Activated CD4-positive, alpha-beta memory T cell treated with anti-CD3 and anti-CD28 coated beads, Interleukin-2, amount 10 ng/mL, durations not matched to agents 7 days and 5 days (primary cell): ENCODE results near the gene DDAH1. TPM values are rescaled to one million over a fixed set of nuclear protein-coding genes. Genes with fewer than 3 reads are reported as not detected.
A peak's percentile ranks its signal among the peaks of the same experiment; 100 is the strongest.
"Not testable (repeated sequence)": the region's sequence is repeated elsewhere in the genome, so short reads cannot be mapped to it uniquely, and the experiment has no call there.

Experiments
- CTCF ChIA-PET: fragments of 350-600 bp; sonication (Branson Sonifier 250); formaldehyde crosslinking; loops from one replicate; lab custom pipeline; 2021; ENCODE audit warnings: antibody characterized with exemption, inconsistent platforms; lab: Charles Lee
- POLR2A ChIA-PET: fragments of 350-600 bp; sonication (Branson Sonifier 250); formaldehyde crosslinking; loops from one replicate; lab custom pipeline; 2021; ENCODE audit warnings: antibody characterized with exemption; lab: Charles Lee
- DNase-seq: peaks from one replicate; pipeline ENCODE4 v3.0.0-alpha.2; 2020
- H3K27ac Mint-ChIP-seq: one replicate; pipeline ENCODE4 v1.8.0; 2021; ENCODE audit warnings: mild to moderate bottlenecking, mixed read lengths
- H3K27me3 Mint-ChIP-seq: one replicate; pipeline ENCODE4 v1.8.0; 2021; ENCODE audit warnings: mixed read lengths
- H3K36me3 Mint-ChIP-seq: one replicate; pipeline ENCODE4 v1.8.0; 2021; ENCODE audit warnings: low read depth, mixed read lengths
- H3K4me1 Mint-ChIP-seq: one replicate; pipeline ENCODE4 v1.8.0; 2021; ENCODE audit warnings: mixed read lengths
- H3K4me3 Mint-ChIP-seq: one replicate; pipeline ENCODE4 v1.8.0; 2021; ENCODE audit warnings: mild to moderate bottlenecking, mixed read lengths
- H3K9me3 Mint-ChIP-seq: one replicate; pipeline ENCODE4 v1.8.0; 2021; ENCODE audit warnings: mixed read lengths
- total RNA-seq, 2 experiments: library from RNA; stranded (reverse); gene quantifications; one replicate each; pipeline ENCODE4 v1.2.3, GENCODE V29; 2021

Gene DDAH1
- not detected for total RNA-seq

DNA sequence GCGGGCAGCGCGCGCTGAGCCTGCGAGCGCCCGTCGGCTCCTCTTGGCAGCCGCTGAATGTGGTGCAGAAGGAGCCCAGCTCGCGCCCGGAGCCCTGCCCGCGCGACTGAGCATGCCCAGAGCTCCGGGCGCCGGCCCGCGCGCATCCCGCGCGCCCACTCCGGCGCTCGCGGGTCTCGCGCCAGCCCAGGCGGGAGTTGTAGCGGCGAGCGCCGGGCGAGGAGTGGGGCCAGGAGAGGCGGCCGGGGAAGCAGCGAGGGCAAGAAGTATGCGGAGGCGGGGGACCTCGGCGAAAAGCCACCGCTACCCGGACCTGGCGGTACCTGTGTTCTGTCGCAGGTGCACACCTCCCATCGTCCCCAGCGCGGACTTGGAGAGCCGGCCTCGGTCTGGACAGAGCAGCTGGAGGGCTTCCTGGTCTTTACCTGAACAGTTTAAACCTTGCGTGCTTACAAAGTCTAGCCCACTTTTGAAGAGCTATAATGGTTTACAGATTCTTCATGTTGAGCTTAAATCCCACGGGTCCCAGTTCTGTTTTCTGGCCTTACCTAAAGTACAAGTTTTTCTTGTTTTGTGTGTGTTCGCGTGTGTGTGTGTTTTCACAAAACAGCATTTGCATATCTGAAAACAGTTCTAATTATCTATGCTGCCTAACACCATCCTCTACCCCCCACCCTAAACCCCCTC lies at the start of gene DDAH1:
TSS of gene DDAH1 (minus strand) at position 61 of the 687 bp plus-strand sequence. CDS start 114 bp downstream, outside the sequence.
- Mint-ChIP-seq H3K9me3 (no peaks in the 10 kb centered on the region), H3K27ac (no peak within 1 kb of the TSS), H3K27me3 (peaks cover 60% of the 10 kb centered on the region), H3K4me3 (peak within 1 kb of the TSS; percentile 24), H3K4me1 (peaks cover 6% of the 10 kb centered on the region), H3K36me3 (no peaks in the 10 kb centered on the region)
- ChIA-PET CTCF (no interaction called here), POLR2A (no interaction called here)
- no peak for DNase-seq

DNA sequence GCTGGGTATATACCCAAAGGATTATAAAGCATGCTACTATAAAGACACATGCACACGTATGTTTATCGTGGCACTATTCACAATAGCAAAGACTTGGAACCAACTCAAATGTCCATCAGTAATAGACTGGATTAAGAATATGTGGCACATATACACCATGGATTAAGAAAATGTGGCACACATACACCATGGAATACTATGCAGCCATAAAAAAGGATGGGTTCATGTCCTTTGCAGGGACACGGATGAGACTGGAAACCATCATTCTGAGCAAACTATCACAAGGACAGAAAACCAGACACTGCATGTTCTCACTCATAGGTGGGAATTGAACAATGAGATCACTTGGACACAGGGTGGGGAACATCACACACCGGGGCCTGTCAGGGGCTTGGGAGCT lies 49.0 kb upstream of the DDAH1 start:
- not testable (repeated sequence) for H3K27ac Mint-ChIP-seq

DNA sequence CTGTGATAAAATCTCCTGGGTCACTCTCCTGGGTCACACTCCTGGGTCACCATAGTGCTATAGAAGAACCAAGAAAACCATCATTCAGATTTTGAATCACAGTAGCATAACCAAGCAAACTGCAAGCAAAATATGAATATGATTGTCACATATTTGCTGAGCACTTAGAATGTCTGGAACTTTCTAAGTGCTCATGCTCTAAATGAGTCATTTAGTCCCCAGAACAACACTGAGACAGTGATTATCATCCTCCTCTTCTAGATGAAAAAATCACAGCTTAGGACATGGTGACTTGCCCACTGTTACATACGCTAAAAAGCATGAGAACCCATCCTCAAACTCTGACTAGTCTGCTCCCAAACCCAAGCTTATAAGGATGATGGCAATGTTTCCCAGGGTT lies 39.5 kb upstream of the DDAH1 start:
- ChIA-PET CTCF (no interaction called here), POLR2A (no interaction called here)
- H3K27me3 Mint-ChIP-seq, result peaks cover 6% of the 10 kb centered on the region
- H3K27ac Mint-ChIP-seq, result no peak overlapping the region
- H3K36me3 Mint-ChIP-seq, result no peaks in the 10 kb centered on the region
- DNase-seq, result no peak
- no peaks in the 10 kb centered on the region for H3K4me1 Mint-ChIP-seq
- no peak overlapping the region for H3K4me3 Mint-ChIP-seq
- no peaks in the 10 kb centered on the region for H3K9me3 Mint-ChIP-seq

More for the DNA sequence above, 49.0 kb upstream of the DDAH1 start:
- DNase-seq, H3K36me3 Mint-ChIP-seq, H3K4me3 Mint-ChIP-seq, H3K27me3 Mint-ChIP-seq, POLR2A ChIA-PET, H3K4me1 Mint-ChIP-seq, H3K9me3 Mint-ChIP-seq, CTCF ChIA-PET: not testable (repeated sequence)

DNA sequence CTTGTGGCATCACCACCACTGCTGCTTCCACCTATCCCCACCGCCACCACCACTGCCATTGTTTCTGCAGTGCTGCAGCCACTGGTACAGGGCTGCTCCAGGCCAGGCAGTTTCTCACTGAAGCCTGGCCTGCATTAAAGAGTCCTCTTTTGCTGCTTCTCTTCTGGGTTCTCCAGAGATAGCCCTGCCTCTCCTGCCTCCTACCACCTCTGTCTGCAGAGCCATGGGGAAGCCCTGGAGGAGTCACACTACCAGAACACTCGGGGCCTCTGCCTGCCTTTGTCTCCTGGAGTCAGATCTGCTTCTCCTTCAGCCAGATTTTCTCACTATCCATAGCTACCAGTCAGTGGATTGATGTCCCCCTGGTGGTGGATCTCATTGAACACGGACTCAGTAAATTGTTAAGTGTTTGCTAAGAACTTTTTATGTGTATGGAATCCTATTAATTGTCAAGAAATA lies 37.7 kb upstream of the DDAH1 start:
- Mint-ChIP-seq H3K36me3 (no peaks in the 10 kb centered on the region), H3K27ac (no peak overlapping the region), H3K9me3 (no peaks in the 10 kb centered on the region), H3K27me3 (peaks cover 6% of the 10 kb centered on the region), H3K4me3 (no peak overlapping the region), H3K4me1 (no peaks in the 10 kb centered on the region)
- CTCF ChIA-PET, result no interaction called here
- POLR2A ChIA-PET, result no interaction called here
- no peak for DNase-seq

DNA sequence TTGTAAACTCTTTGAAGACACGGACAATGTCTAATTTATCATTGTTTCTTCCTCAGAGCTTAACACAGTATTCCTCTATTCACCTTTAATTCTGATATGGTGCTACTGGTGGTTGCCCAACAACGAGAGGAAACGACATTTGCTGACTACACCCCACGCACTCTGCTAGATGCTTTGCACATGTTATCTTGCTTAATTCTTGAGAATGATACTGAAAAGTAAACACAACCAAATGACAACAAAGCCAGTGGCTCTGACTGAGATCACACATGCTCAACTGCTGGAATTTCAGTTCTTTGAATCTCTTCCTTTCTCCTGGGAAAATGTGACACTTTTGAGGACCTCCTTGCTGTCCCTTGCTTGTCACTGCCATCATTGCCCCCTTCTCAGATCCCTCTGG lies 37.2 kb upstream of the DDAH1 start:
- Mint-ChIP-seq H3K4me1 (no peaks in the 10 kb centered on the region), H3K27me3 (peaks cover 6% of the 10 kb centered on the region), H3K36me3 (no peaks in the 10 kb centered on the region), H3K27ac (no peak overlapping the region), H3K9me3 (no peaks in the 10 kb centered on the region), H3K4me3 (no peak overlapping the region)
- CTCF ChIA-PET, result no interaction called here
- DNase-seq, result no peak
- POLR2A ChIA-PET, result no interaction called here

DNA sequence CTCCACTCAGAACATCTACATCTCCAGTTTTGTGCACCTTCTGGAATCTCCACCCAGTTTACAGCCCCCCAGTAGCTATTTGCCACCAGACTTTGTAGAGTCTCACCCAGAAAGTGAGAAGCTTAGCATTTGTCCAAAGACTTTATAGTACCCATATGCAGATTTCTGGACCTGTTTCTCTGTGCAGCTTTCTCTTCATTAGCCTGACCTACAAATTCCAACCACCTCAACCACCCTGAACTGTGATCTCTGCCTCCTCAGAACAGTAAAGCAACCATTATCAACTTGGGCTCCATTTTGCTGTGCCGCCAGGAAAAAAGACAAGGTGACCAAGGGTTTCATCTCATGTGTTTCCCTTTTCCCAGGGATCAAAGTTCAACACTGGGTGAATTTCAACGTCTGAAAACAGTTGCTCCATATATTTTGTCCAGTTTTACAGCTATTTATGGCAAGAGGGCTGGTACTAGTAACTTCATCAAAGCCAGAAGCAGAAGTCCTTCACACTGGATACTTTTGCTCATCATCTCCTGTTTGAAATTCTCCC lies 36.5 kb upstream of the DDAH1 start:
- POLR2A ChIA-PET, result no interaction called here
- H3K36me3 Mint-ChIP-seq, result no peaks in the 10 kb centered on the region
- H3K27ac Mint-ChIP-seq, result no peak overlapping the region
- no peak overlapping the region for H3K4me3 Mint-ChIP-seq
- H3K27me3 Mint-ChIP-seq, result peaks cover 6% of the 10 kb centered on the region
- H3K4me1 Mint-ChIP-seq, result no peaks in the 10 kb centered on the region
- CTCF ChIA-PET, result interaction anchor here (0.6 kb wide), 1 partner anchor 1730 kb away, joined by 4 read pairs; no protein-coding TSS in a partner anchor
- H3K9me3 Mint-ChIP-seq, result no peaks in the 10 kb centered on the region
- DNase-seq, result no peak

DNA sequence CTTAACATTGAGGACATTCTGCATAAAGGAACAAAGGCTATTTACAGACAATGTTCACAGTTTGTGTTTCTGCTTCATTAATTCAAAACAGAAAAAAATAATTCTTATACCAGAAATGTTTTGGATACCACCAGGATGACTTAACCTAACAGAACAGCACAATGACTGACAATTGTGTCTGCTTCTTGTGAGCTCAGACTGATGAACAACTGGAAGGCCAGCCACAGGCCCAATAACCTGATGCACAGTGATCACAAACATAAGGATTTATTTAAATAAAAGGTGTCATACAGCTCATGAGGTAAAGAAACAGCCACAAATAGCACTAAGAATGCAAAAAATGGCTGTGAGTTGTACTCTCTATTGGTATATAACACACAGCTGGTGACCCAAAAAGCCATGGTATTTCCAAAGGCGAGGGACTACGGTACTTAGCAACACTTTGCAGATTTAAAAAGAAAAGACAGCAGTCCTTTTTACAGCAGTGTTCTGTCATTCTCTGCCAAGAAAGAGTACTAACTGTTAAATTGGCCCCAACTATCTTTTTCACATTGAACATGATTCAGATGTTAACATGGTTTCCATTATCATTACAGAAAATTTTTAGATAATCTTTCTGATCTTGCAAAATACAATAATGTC lies 32.1 kb upstream of the DDAH1 start:
- Mint-ChIP-seq H3K9me3 (no peaks in the 10 kb centered on the region), H3K4me1 (no peaks in the 10 kb centered on the region)
- POLR2A ChIA-PET, result no interaction called here

DNA sequence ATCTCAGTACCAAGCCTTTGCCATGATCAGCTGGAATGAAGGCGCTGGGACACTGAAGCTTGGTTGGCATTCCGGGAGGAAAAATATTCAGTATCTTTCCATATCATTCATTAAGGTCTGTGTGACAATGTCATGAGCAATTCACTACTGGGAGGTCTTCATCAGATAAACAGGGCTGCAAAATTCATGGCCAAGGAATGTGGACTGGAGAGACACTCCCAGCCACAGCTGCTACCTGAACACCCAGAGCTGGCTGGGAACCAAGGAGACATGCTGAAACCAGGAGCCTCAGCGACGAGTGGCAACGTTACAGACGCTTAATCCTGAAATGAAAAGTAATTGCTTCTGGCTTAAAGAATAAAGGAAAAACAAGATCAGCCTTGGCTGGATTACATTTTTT lies 30.6 kb upstream of the DDAH1 start:
- CTCF ChIA-PET, result no interaction called here
- no peaks in the 10 kb centered on the region for H3K27me3 Mint-ChIP-seq

More for the DNA sequence above, 32.1 kb upstream of the DDAH1 start:
- Mint-ChIP-seq H3K36me3 (no peaks in the 10 kb centered on the region), H3K27me3 (peaks cover 6% of the 10 kb centered on the region), H3K4me3 (no peak overlapping the region), H3K27ac (no peak overlapping the region)
- CTCF ChIA-PET, result no interaction called here
- DNase-seq, result no peak

DNA sequence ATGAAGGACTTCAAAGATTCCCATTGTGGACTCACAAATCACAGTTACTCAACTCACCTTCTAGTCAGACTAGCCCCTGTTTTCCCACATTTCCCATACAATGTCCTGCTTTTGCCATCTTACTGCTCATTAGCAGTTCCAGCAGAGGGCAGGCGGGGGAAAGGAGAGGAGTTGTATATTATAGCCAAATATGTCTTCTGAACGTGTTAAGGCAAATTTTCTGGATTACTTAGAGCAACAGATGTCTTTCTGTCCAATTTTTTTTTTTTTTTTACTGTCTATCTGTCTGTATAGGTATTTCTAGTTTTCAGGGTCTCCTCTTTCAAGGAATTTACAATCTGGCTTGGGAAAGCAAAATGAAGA lies 29.9 kb upstream of the DDAH1 start:
- Mint-ChIP-seq H3K36me3 (no peaks in the 10 kb centered on the region), H3K9me3 (no peaks in the 10 kb centered on the region), H3K4me1 (no peaks in the 10 kb centered on the region), H3K27ac (no peak overlapping the region), H3K4me3 (no peak overlapping the region), H3K27me3 (peaks cover 4% of the 10 kb centered on the region)
- POLR2A ChIA-PET, result no interaction called here
- CTCF ChIA-PET, result no interaction called here
- DNase-seq, result no peak

More for the DNA sequence above, 30.6 kb upstream of the DDAH1 start:
- Mint-ChIP-seq H3K9me3 (no peaks in the 10 kb centered on the region), H3K27ac (no peak overlapping the region), H3K4me1 (no peaks in the 10 kb centered on the region), H3K4me3 (no peak overlapping the region), H3K36me3 (no peaks in the 10 kb centered on the region)
- POLR2A ChIA-PET, result no interaction called here
- no peak for DNase-seq

DNA sequence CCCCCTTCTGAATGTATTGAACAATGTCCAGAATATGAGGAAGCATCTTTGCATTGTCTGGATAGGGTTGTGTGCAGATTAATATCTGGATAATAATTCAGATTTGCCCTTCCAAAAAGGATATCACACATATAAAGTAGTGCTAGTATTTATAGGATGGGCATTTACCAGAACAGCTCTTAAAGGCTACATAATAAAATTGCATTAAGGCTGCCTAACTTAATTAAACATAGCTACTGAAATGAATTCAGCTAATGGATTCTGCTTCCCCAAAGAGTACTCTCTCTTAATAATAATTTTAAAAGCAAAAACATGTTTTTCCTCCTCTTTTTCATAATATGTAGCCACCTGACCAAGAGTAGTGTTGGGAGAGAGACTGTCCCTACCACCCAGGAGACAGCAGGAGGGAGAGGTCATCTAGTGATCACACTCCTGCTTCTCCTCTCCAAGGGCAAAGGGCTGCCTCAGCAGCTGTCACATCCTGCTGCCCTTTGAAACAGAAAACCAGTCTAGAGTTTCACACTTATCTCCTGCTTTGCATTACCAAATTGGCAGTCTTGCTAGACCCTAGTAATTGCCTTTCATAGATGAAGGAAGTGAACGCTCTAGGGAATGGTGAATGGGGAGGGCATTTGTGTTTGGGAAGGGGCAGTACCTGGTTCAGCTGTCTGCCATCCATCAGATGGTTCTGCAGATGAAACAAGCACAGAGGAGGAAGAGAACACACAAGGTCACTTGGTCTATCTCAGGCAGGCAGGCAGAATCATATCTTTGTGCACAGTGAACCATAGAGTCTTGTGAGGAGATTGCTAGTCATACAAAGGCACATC lies 29.3 kb upstream of the DDAH1 start:
- ChIA-PET POLR2A (no interaction called here), CTCF (no interaction called here)
- H3K36me3 Mint-ChIP-seq, result no peaks in the 10 kb centered on the region
- no peaks in the 10 kb centered on the region for H3K9me3 Mint-ChIP-seq
- no peak overlapping the region for H3K27ac Mint-ChIP-seq
- H3K4me3 Mint-ChIP-seq, result no peak overlapping the region
- peaks cover 8% of the 10 kb centered on the region for H3K27me3 Mint-ChIP-seq
- DNase-seq, result no peak
- no peaks in the 10 kb centered on the region for H3K4me1 Mint-ChIP-seq

DNA sequence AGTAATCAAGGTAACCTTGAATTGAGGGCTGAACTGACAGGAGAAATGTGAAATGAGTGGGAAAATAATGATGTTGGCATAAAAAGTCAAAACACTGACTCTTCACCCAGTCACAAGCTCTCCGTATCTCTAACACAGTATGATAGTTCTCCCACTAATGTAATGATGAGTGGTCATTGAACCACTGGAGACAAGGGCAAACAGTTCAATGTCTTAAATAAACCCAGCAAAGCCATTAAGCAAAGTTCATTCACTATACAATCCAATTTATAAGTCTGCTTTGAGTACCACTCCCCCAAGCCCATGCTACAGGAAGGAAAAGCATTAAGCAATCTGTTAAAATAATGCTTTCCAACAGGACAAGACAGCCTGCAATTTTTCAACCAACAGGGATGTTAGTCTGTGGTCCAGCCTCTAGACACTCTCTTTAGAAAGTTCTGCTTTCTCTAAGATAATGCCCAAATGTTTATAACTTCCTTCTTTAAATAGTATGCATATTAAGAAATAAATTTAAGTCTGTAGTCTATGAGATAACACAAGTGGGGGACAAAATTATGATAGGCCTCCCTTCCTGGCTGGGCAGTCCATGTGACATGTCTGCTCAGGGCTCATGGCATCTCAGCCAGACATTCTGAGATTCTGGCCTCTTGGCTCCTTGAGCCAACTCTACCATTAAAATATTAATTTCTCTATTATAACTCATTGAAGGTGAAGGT lies 25.5 kb upstream of the DDAH1 start:
- H3K9me3 Mint-ChIP-seq, result no peaks in the 10 kb centered on the region
- H3K27ac Mint-ChIP-seq, result no peak overlapping the region
- no peaks in the 10 kb centered on the region for H3K4me1 Mint-ChIP-seq
- ChIA-PET POLR2A (no interaction called here), CTCF (no interaction called here)
- H3K36me3 Mint-ChIP-seq, result no peaks in the 10 kb centered on the region
- H3K4me3 Mint-ChIP-seq, result no peak overlapping the region
- no peak for DNase-seq
- H3K27me3 Mint-ChIP-seq, result peaks cover 21% of the 10 kb centered on the region

DNA sequence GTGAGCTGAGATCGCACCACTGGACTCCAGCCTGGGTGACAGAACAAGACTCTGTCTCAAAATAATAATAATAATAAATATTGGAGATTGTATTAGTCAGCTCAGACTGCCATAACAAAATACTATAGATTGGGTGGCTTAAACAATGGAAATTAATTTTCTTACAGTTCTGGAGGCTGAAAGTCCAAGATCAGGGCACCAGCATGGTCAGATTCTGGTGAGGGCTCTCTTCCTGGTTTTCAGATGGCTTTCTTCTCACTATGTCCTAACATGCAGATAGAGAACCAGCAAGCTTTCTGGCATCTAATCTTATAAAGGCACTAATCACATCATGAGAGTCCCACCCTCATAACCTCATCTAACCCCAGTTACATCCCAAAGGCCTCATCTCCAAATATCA lies 23.2 kb upstream of the DDAH1 start:
- DNase-seq, result no peak
- H3K27me3 Mint-ChIP-seq, result peaks cover 21% of the 10 kb centered on the region
- H3K9me3 Mint-ChIP-seq, result no peaks in the 10 kb centered on the region
- H3K36me3 Mint-ChIP-seq, result no peaks in the 10 kb centered on the region
- ChIA-PET POLR2A (no interaction called here), CTCF (no interaction called here)
- H3K27ac Mint-ChIP-seq, result no peak overlapping the region
- H3K4me1 Mint-ChIP-seq, result no peaks in the 10 kb centered on the region
- H3K4me3 Mint-ChIP-seq, result no peak overlapping the region

DNA sequence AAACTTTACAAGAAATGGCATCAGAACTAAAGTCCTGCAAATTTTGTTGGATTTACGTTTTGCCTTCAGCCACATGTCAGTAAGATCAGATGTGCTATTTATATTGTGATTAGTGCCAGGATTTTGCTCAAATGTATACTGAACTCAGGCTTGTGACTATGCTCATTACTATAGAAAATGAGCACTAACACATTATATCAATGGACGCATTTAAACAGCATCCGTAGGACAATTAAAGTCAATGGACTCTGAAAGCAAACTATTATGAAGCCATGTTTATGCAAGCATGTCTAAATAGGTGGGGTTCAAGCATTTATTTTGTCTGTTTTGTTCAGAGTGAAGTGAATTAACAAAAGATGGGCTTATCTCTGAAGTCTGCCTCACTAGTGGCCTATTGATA lies 20.6 kb upstream of the DDAH1 start:
- no peak overlapping the region for H3K27ac Mint-ChIP-seq
- H3K27me3 Mint-ChIP-seq, result peaks cover 21% of the 10 kb centered on the region
- H3K4me3 Mint-ChIP-seq, result no peak overlapping the region
- H3K36me3 Mint-ChIP-seq, result no peaks in the 10 kb centered on the region
- DNase-seq, result no peak
- ChIA-PET POLR2A (no interaction called here), CTCF (no interaction called here)
- no peaks in the 10 kb centered on the region for H3K4me1 Mint-ChIP-seq
- H3K9me3 Mint-ChIP-seq, result no peaks in the 10 kb centered on the region
